ENCODE results near the gene NMBR. TPM values are rescaled to one million over a fixed set of nuclear protein-coding genes. Genes with fewer than 3 reads are reported as not detected.
"Not testable (repeated sequence)": the region's sequence is repeated elsewhere in the genome, so short reads cannot be mapped to it uniquely, and the experiment has no call there.

NMBR gene
- total RNA-seq, 1 donor from 2014 or later = not detected

GRCh38 chr6:142079130-142079529, 67.8 kb downstream of the NMBR start:
- intact Hi-C loops (cut with micrococcal nuclease) = no loop called here
- ATAC-seq (no peak), DNase-seq (no peak)

GRCh38 chr6:142075516-142076101, 71.3 kb downstream of the NMBR start:
- intact Hi-C loops (cut with micrococcal nuclease) = no loop called here
- no peak for ATAC-seq
- DNase-seq = no peak

GRCh38 chr6:142074516-142074915, 72.4 kb downstream of the NMBR start:
- intact Hi-C loops (cut with micrococcal nuclease) = no loop called here
- DNase-seq (no peak), ATAC-seq (no peak)

- intact Hi-C loops (cut with micrococcal nuclease) = no loop called here
- ATAC-seq (no peak), DNase-seq (no peak)
These were observed 74.9 kb downstream of the NMBR start for GRCh38 chr6:142071981-142072380.

- DNase-seq (no peak), ATAC-seq (no peak)
- intact Hi-C loops (cut with micrococcal nuclease) = no loop called here
These were observed 78.5 kb downstream of the NMBR start for GRCh38 chr6:142068416-142068815.

- intact Hi-C loops (cut with micrococcal nuclease); ATAC-seq; DNase-seq: not testable (repeated sequence)
These were observed 84.1 kb downstream of the NMBR start for GRCh38 chr6:142062861-142063260.

- no peak for DNase-seq
- no peak for ATAC-seq
- intact Hi-C loops (cut with micrococcal nuclease) = no loop called here
These were observed 88.2 kb downstream of the NMBR start for GRCh38 chr6:142058551-142059290.

- ATAC-seq (no peak), DNase-seq (no peak)
- intact Hi-C loops (cut with micrococcal nuclease) = no loop called here
These were observed 91.7 kb downstream of the NMBR start for GRCh38 chr6:142055219-142055618.

GRCh38 chr6:142051404-142051803, 95.5 kb downstream of the NMBR start:
- intact Hi-C loops (cut with micrococcal nuclease) = no loop called here
- DNase-seq = no peak
- no peak for ATAC-seq

- ATAC-seq (no peak), DNase-seq (no peak)
- intact Hi-C loops (cut with micrococcal nuclease) = no loop called here
These were observed 98.3 kb downstream of the NMBR start for GRCh38 chr6:142048593-142048980.

- no peak for ATAC-seq
- DNase-seq = no peak
- intact Hi-C loops (cut with micrococcal nuclease) = no loop called here
These were observed 98.9 kb downstream of the NMBR start for GRCh38 chr6:142047934-142048592.

- intact Hi-C loops (cut with micrococcal nuclease) = no loop called here
- ATAC-seq (no peak), DNase-seq (no peak)
These were observed 101.3 kb downstream of the NMBR start for GRCh38 chr6:142045380-142046278.

GRCh38 chr6:142035890-142036289, 111.0 kb downstream of the NMBR start:
- no peak for ATAC-seq
- intact Hi-C loops (cut with micrococcal nuclease) = no loop called here
- no peak for DNase-seq

- intact Hi-C loops (cut with micrococcal nuclease) = no loop called here
- DNase-seq (no peak), ATAC-seq (no peak)
These were observed 115.9 kb downstream of the NMBR start for GRCh38 chr6:142031035-142031434.

- no peak for ATAC-seq
- intact Hi-C loops (cut with micrococcal nuclease) = no loop called here
These were observed 116.8 kb downstream of the NMBR start for GRCh38 chr6:142030115-142030619.

GRCh38 chr6:142028527-142028926, 118.4 kb downstream of the NMBR start:
- intact Hi-C loops (cut with micrococcal nuclease) = no loop called here
- ATAC-seq (no peak), DNase-seq (no peak)

More at GRCh38 chr6:142030115-142030619, 116.8 kb downstream of the NMBR start:
- no peak for DNase-seq

GRCh38 chr6:142027804-142028203, 119.1 kb downstream of the NMBR start:
- DNase-seq; ATAC-seq; intact Hi-C loops (cut with micrococcal nuclease): not testable (repeated sequence)

GRCh38 chr6:142027074-142027473, 119.8 kb downstream of the NMBR start:
- intact Hi-C loops (cut with micrococcal nuclease) = no loop called here
- ATAC-seq (no peak), DNase-seq (no peak)

GRCh38 chr6:142026471-142026870, 120.5 kb downstream of the NMBR start:
- ATAC-seq (no peak), DNase-seq (no peak)
- intact Hi-C loops (cut with micrococcal nuclease) = no loop called here

All from left ventricle myocardium superior (tissue), 1 donor.